CD4-positive, alpha-beta T cell treated with Interleukin-6 for 4 hours (primary cell): Measurements from ENCODE around the gene ZNF175.

ENCODE experiments used
- DNase-seq: peaks from one replicate; pipeline ENCODE4 v3.0.0-alpha.2; 2020; ENCODE audit warnings: mixed read lengths

ZNF175 gene

GRCh38 chr19:51637362-51637978 is 66.4 kb downstream of the ZNF175 start:
- no peak for DNase-seq

GRCh38 chr19:51639916-51640315 is 68.8 kb downstream of the ZNF175 start:
- DNase-seq, result no peak

- no peak for DNase-seq
Measured at GRCh38 chr19:51640386-51640785, 69.3 kb downstream of the ZNF175 start.

- DNase-seq, result no peak
Measured at GRCh38 chr19:51641648-51642047, 70.6 kb downstream of the ZNF175 start.
